ENCODE results near the gene ADH1A. TPM values are rescaled to one million over a fixed set of nuclear protein-coding genes. Genes with fewer than 3 reads are reported as not detected.
A peak's percentile ranks its signal among the peaks of the same experiment; 100 is the strongest.

ADH1A gene
- total RNA-seq, 1 experiment from 2014 or later, result not detected

DNA sequence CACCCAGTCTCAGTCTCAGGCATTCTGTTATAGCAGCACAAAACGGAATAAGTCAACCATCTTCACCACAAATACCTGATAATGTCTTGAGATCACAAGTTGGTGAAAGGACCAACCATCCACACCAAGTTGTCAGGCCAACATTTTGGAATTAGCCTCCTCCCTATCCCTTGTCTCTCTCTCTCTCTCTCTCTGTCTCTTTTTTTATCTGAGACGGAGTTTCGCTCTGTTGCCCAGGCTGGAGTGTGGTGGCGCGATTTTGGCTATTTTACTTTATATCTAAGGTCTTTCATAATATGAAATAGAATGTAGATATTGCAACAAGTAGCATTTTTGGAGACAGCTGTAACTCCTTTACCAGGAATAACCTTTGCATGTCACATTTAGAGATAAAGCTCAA is 15.7 kb downstream of the ADH1A start:
- Histone ChIP-seq H3K9me2 (ENCODE audit: insufficient read depth) (no peaks in the 10 kb centered on the region; the same call in 1 of the 2 replicates), H3K9me3 (ENCODE audit: insufficient read depth, low read depth) (no peaks in the 10 kb centered on the region), H3K4me1 (replicated peaks; ENCODE audit: insufficient read depth) (no peaks in the 10 kb centered on the region), H3K79me2 (ENCODE audit: low read depth) (no peaks in the 10 kb centered on the region), H3K36me3 (ENCODE audit: low read depth) (no peaks in the 10 kb centered on the region), H3K27me3 (ENCODE audit: insufficient read depth, low read depth) (no peaks in the 10 kb centered on the region), H2AFZ (no peak overlapping the region), H3F3A (ENCODE audit: insufficient read depth, low read depth) (no peaks in the 10 kb centered on the region), H4K20me1 (ENCODE audit: insufficient read depth) (no peaks in the 10 kb centered on the region), H3K4me2 (no peak overlapping the region), H3K27ac (no peak overlapping the region), H3K4me3 (no peak overlapping the region)
- ChIA-PET POLR2A (ENCODE audit: unreplicated experiment) (no interaction called here), CTCF (no interaction called here)
- TF ChIP-seq EZH2 (IDR thresholded peaks at IDR 0.05; ENCODE audit: low read depth), result no peak
- TF ChIP-seq, protein P1, sequence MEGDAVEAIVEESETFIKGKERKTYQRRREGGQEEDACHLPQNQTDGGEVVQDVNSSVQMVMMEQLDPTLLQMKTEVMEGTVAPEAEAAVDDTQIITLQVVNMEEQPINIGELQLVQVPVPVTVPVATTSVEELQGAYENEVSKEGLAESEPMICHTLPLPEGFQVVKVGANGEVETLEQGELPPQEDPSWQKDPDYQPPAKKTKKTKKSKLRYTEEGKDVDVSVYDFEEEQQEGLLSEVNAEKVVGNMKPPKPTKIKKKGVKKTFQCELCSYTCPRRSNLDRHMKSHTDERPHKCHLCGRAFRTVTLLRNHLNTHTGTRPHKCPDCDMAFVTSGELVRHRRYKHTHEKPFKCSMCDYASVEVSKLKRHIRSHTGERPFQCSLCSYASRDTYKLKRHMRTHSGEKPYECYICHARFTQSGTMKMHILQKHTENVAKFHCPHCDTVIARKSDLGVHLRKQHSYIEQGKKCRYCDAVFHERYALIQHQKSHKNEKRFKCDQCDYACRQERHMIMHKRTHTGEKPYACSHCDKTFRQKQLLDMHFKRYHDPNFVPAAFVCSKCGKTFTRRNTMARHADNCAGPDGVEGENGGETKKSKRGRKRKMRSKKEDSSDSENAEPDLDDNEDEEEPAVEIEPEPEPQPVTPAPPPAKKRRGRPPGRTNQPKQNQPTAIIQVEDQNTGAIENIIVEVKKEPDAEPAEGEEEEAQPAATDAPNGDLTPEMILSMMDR (conservative IDR thresholded peaks at IDR 0.05), result no peak
- DNase-seq, result no peak
- no TSS peak for BruUV-seq (replicated peaks)
- intact Hi-C loops (cut with micrococcal nuclease; ENCODE audit: unreplicated experiment), result no loop called here

DNA sequence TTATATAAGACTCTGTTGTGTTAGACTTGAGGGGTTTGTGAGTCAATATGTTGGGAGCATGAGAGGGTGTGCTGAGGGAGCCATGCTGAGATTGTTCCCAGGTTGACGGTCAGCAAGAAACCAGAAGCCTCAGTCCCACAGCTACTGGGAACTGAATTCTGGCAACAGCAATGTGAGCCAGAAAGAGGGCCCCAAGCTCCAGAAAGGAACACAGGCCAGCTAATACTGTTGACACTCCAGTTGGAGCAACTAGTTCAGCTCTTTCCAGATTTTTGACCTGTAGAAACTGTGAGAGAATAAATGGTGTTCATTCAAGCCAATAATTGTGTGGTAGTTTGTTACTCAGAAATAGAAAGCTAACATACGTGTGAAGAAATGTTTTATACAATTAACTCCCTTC is 17.1 kb downstream of the ADH1A start:
- BruUV-seq (replicated peaks), result no TSS peak
- no peak for DNase-seq
- no peak overlapping the region for H3K4me3 ChIP-seq
- intact Hi-C loops (cut with micrococcal nuclease; ENCODE audit: unreplicated experiment), result no loop called here
- CTCF ChIA-PET, result no interaction called here
- no peaks in the 10 kb centered on the region; the same call in 1 of the 2 replicates for H3K9me2 ChIP-seq (ENCODE audit: insufficient read depth)
- POLR2A ChIA-PET (ENCODE audit: unreplicated experiment), result no interaction called here
- H3K79me2 ChIP-seq (ENCODE audit: low read depth), result no peaks in the 10 kb centered on the region
- TF ChIP-seq EZH2 (IDR thresholded peaks at IDR 0.05; ENCODE audit: low read depth), result no peak
- H3K4me1 ChIP-seq (replicated peaks; ENCODE audit: insufficient read depth), result no peaks in the 10 kb centered on the region
- no peaks in the 10 kb centered on the region for H3F3A ChIP-seq (ENCODE audit: insufficient read depth, low read depth)
- no peak overlapping the region for H2AFZ ChIP-seq
- no peaks in the 10 kb centered on the region for H3K36me3 ChIP-seq (ENCODE audit: low read depth)
- H3K27ac ChIP-seq, result no peak overlapping the region
- no peaks in the 10 kb centered on the region for H3K27me3 ChIP-seq (ENCODE audit: insufficient read depth, low read depth)
- H4K20me1 ChIP-seq (ENCODE audit: insufficient read depth), result no peaks in the 10 kb centered on the region
- H3K9me3 ChIP-seq (ENCODE audit: insufficient read depth, low read depth), result no peaks in the 10 kb centered on the region
- no peak overlapping the region for H3K4me2 ChIP-seq

DNA sequence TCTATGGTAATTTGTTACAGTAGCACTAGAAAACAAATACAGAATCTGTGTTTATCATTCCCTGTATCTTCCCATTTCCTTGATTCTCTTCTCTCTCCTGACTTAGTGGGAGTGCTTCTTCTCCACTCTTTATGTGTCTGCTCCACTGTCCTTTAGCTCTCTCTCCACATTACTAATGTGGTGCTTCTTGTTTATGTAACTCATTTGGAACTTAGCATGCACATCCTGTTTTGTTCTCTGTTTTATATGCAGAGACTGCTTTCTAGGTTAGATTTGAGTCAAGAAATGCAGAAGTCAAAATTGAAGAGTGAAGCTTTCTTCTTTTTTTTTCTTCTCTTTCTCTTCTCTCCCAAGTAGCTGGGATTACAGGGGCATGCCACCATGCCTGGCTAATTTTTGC is 25.9 kb downstream of the ADH1A start:
- Histone ChIP-seq H4K20me1 (ENCODE audit: insufficient read depth) (no peaks in the 10 kb centered on the region), H3K4me3 (no peak overlapping the region), H3K9me3 (ENCODE audit: insufficient read depth, low read depth) (no peaks in the 10 kb centered on the region), H3K27ac (no peak overlapping the region), H3K27me3 (ENCODE audit: insufficient read depth, low read depth) (no peaks in the 10 kb centered on the region), H2AFZ (no peak overlapping the region), H3F3A (ENCODE audit: insufficient read depth, low read depth) (no peaks in the 10 kb centered on the region), H3K36me3 (ENCODE audit: low read depth) (no peaks in the 10 kb centered on the region), H3K4me2 (no peak overlapping the region), H3K4me1 (replicated peaks; ENCODE audit: insufficient read depth) (no peaks in the 10 kb centered on the region), H3K79me2 (ENCODE audit: low read depth) (no peaks in the 10 kb centered on the region), H3K9me2 (ENCODE audit: insufficient read depth) (no peaks in the 10 kb centered on the region)
- intact Hi-C loops (cut with micrococcal nuclease; ENCODE audit: unreplicated experiment), result no loop called here
- no peak for TF ChIP-seq EZH2 (IDR thresholded peaks at IDR 0.05; ENCODE audit: low read depth)
- TF ChIP-seq, protein P1 (conservative IDR thresholded peaks at IDR 0.05), result no peak
- POLR2A ChIA-PET (ENCODE audit: unreplicated experiment), result no interaction called here
- no TSS peak for BruUV-seq (replicated peaks)
- DNase-seq, result no peak
- CTCF ChIA-PET, result no interaction called here

DNA sequence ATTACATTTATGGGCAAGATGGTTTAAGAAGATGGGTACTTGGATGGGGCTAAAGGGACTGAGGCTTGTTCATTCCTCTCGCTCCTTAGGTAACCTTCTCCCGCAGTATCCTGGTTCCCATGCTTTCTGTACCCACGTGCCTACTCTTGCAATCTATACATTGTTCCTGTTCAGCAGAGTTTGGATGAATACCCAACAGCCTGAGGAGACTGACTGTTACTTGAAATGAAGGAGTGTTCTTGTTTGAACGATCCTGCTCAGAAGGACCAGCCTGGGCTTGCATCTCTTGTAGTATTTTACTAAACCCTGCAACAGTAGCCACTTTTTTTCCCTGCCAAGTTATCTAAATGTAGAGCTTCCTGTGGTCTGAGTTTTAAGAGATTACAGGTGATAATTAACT is 38.0 kb downstream of the ADH1A start:
- no TSS peak for BruUV-seq (replicated peaks)
- Histone ChIP-seq H3K4me2 (no peak overlapping the region), H3K36me3 (ENCODE audit: low read depth) (no peaks in the 10 kb centered on the region), H3K79me2 (ENCODE audit: low read depth) (no peaks in the 10 kb centered on the region), H3K9me2 (ENCODE audit: insufficient read depth) (no peaks in the 10 kb centered on the region), H2AFZ (peak overlapping the region; percentile 20; the same call in 1 of the 2 replicates), H3K4me1 (replicated peaks; ENCODE audit: insufficient read depth) (no peaks in the 10 kb centered on the region), H3K4me3 (no peak overlapping the region), H3F3A (ENCODE audit: insufficient read depth, low read depth) (no peaks in the 10 kb centered on the region), H3K27me3 (ENCODE audit: insufficient read depth, low read depth) (no peaks in the 10 kb centered on the region), H3K9me3 (ENCODE audit: insufficient read depth, low read depth) (no peaks in the 10 kb centered on the region), H4K20me1 (ENCODE audit: insufficient read depth) (no peaks in the 10 kb centered on the region), H3K27ac (no peak overlapping the region)
- CTCF ChIA-PET, result no interaction called here
- intact Hi-C loops (cut with micrococcal nuclease; ENCODE audit: unreplicated experiment), result no loop called here
- no peak for DNase-seq
- POLR2A ChIA-PET (ENCODE audit: unreplicated experiment), result no interaction called here
- TF ChIP-seq, protein P1 (conservative IDR thresholded peaks at IDR 0.05), result no peak
- TF ChIP-seq EZH2 (IDR thresholded peaks at IDR 0.05; ENCODE audit: low read depth), result no peak

All from PC-9 (cell line).